Transverse colon (tissue), 4 donors: ENCODE data around the gene ANKS1B.

ENCODE experiments used
- CTCF ChIP-seq, 5 experiments: fragments of 200-600 bp in 3 of 5; fragments of 450-650 bp in 2 of 5; sonication (generic) in 3 of 5; IDR thresholded peaks; 1 replicate in 2 of 5; 2 replicates in 3 of 5; pipeline ENCODE4 v1.5.1; 2016 to 2017; ENCODE audit warnings: antibody characterized with exemption in 5 of 5, inconsistent platforms in 3 of 5, mild to moderate bottlenecking in 2 of 5, moderate library complexity in 1 of 5
- POLR2A ChIP-seq: fragments of 450-650 bp; IDR thresholded peaks from one replicate; pipeline ENCODE4 v1.6.1; 2016; ENCODE audit warnings: antibody characterized with exemption, mild to moderate bottlenecking, moderate library complexity
- POLR2AphosphoS5 ChIP-seq, 3 donors: sonication (generic); formaldehyde crosslinking; IDR thresholded peaks; one replicate each; pipeline ENCODE4 v1.6.1; 2016; ENCODE audit warnings: antibody characterized with exemption in 3 of 3

DNA sequence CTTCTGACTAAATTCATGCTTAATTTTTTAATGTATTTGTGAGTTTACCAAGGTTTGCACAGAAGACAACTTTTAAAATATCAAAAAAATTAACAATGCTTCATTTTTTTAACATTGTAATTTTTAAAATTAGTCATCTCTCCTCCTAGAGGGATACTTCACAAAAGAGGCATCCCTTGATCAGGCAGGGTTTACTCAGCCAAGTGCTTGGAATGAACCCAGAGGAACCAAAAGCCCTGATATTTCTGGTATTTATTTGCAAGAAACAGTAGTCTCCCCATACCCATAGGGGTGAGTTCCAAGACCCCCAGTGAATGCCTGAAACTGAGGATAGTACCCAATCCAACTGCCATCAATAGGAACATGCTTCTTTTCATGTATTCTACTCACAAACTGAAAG, 284.7 kb downstream of the ANKS1B start:
- no peak for TF ChIP-seq CTCF (IDR thresholded peaks at IDR 0.05)
- TF ChIP-seq POLR2A: no peak
- TF ChIP-seq POLR2AphosphoS5 (IDR thresholded peaks at IDR 0.05): no peak
